Keratinocyte (primary cell): Measurements from ENCODE around the gene PCSK1N. TPM values are rescaled to one million over a fixed set of nuclear protein-coding genes. Genes with fewer than 3 reads are reported as not detected.
"Not testable (repeated sequence)": the region's sequence is repeated elsewhere in the genome, so short reads cannot be mapped to it uniquely, and the experiment has no call there.

Experiments used
- DNase-seq: peaks from one replicate; pipeline ENCODE4 v3.0.0-alpha.2; 2011; ENCODE audit warnings: low read depth, missing footprints, low spot score
- FAIRE-seq: peaks from 2 replicates; lab custom pipeline; 2011; peaks lifted over from hg19 to GRCh38; lab: Jason Lieb, UNC
- H2AFZ ChIP-seq: 2 replicates; pipeline ENCODE4 v1.6.0; 2012; ENCODE audit warnings: low read length, control low read depth, inconsistent platforms; ENCODE audit not compliant: control insufficient read depth
- H3K27ac ChIP-seq: 2 replicates; pipeline ENCODE4 v1.5.1; 2011; ENCODE audit warnings: low read length; ENCODE audit not compliant: control insufficient read depth, insufficient read depth
- H3K27me3 ChIP-seq: 3 replicates; pipeline ENCODE4 v1.6.0; 2011; ENCODE audit warnings: low read length; ENCODE audit not compliant: control insufficient read depth, insufficient read depth; ENCODE audit errors: extremely low read depth
- H3K36me3 ChIP-seq, 2 experiments: 2 replicates in 1 of 2; 3 replicates in 1 of 2; pipeline ENCODE4 v1.5.1; 2011; ENCODE audit warnings: low read length in 2 of 2, mild to moderate bottlenecking in 1 of 2; ENCODE audit not compliant: control insufficient read depth in 2 of 2, insufficient read depth in 2 of 2; ENCODE audit errors: extremely low read depth in 1 of 2
- H3K4me1 ChIP-seq: 3 replicates; pipeline ENCODE4 v1.5.1; 2011; ENCODE audit warnings: low read length; ENCODE audit not compliant: control insufficient read depth, insufficient read depth; ENCODE audit errors: extremely low read depth
- H3K4me2 ChIP-seq: 3 replicates; pipeline ENCODE4 v1.6.0; 2011; ENCODE audit warnings: low read depth, low read length; ENCODE audit not compliant: control insufficient read depth, insufficient read depth; ENCODE audit errors: extremely low read depth
- H3K4me3 ChIP-seq, 3 experiments: fragments of 200-600 bp in 1 of 3; sonication (generic) in 1 of 3; 2 replicates in 2 of 3; 3 replicates in 1 of 3; pipeline ENCODE4 v1.5.1; 2011 to 2016; ENCODE audit warnings: low read length in 3 of 3, mild to moderate bottlenecking in 3 of 3, control low read depth in 2 of 3, inconsistent platforms in 1 of 3, low read depth in 1 of 3, mixed read lengths in 1 of 3, mixed run types in 1 of 3, moderate library complexity in 1 of 3; ENCODE audit not compliant: control insufficient read depth in 2 of 3, insufficient read depth in 2 of 3; ENCODE audit errors: extremely low read depth in 1 of 3
- H3K79me2 ChIP-seq: 2 replicates; pipeline ENCODE4 v1.6.0; 2012; ENCODE audit warnings: low read length; ENCODE audit not compliant: control insufficient read depth, insufficient read depth
- H3K9ac ChIP-seq: 3 replicates; pipeline ENCODE4 v1.6.0; 2011; ENCODE audit warnings: low read length; ENCODE audit not compliant: control insufficient read depth, insufficient read depth; ENCODE audit errors: extremely low read depth
- H3K9me1 ChIP-seq: 3 replicates; pipeline ENCODE4 v1.6.0; 2011; ENCODE audit warnings: low read length; ENCODE audit not compliant: control insufficient read depth, insufficient read depth; ENCODE audit errors: extremely low read depth
- H3K9me3 ChIP-seq: 2 replicates; pipeline ENCODE4 v1.5.1; 2012; ENCODE audit warnings: low read depth, low read length; ENCODE audit not compliant: control insufficient read depth
- H4K20me1 ChIP-seq: 3 replicates; pipeline ENCODE4 v1.6.0; 2011; ENCODE audit warnings: low read length; ENCODE audit not compliant: control insufficient read depth, insufficient read depth; ENCODE audit errors: extremely low read depth
- EZH2 ChIP-seq: IDR thresholded peaks from one replicate; pipeline ENCODE4 v1.6.1; 2012; ENCODE audit warnings: inconsistent platforms, mild to moderate bottlenecking, low read length, moderate library complexity
- dilution Hi-C: fragments of 300-500 bp; cut with MboI; formaldehyde crosslinking; loops from one replicate; pipeline ENCODE4 v1.7.0; 2020; ENCODE audit warnings: low sequenced_read_pairs; ENCODE audit not compliant: extremely low pct_ligation_motif_present
- polyA plus RNA-seq, 5 experiments: library from polyadenylated mRNA; depleted of rRNA in 3 of 5; stranded (reverse) in 3 of 5; stranded (forward) in 1 of 5; unstranded in 1 of 5; fragments of >200 nt; gene quantifications; 1 replicate in 1 of 5; 2 replicates in 3 of 5; 3 replicates in 1 of 5; pipeline versions ENCODE4 v1.2.1 to v1.2.3, GENCODE V29; 2011 to 2012; ENCODE audit warnings: missing spikeins in 2 of 5, low read depth in 1 of 5, low replicate concordance in 1 of 5
- TF ChIP-seq, protein P1 (sequence below), 3 experiments: IDR thresholded peaks in 1 of 3; conservative IDR thresholded peaks in 1 of 3; optimal IDR thresholded peaks in 1 of 3; 2 replicates in 2 of 3; 3 replicates in 1 of 3; pipeline versions ENCODE3 to v1.5.1; 2011; ENCODE audit warnings: low read length in 3 of 3, mild to moderate bottlenecking in 3 of 3, moderate library complexity in 2 of 3, control low read depth in 1 of 3, inconsistent platforms in 1 of 3; ENCODE audit not compliant: insufficient read depth in 2 of 3; ENCODE audit errors: extremely low read depth in 1 of 3

PCSK1N gene
- polyA plus RNA-seq, 1 donor (not counting 4 experiments of a cell fraction or from before 2014, with no cell fraction given) = 0.54 TPM

DNA sequence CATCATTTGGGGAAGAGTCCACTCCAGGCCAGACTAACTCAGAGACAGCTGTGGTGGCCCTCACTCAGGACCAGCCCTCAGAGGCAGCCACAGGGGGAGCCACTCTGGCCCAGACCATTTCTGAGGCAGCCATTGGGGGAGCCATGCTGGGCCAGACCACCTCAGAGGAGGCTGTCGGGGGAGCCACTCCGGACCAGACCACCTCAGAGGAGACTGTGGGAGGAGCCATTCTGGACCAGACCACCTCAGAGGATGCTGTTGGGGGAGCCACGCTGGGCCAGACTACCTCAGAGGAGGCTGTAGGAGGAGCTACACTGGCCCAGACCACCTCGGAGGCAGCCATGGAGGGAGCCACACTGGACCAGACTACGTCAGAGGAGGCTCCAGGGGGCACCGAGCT, 12.4 kb downstream of the PCSK1N start:
- H3K9me3 ChIP-seq = no peaks in the 10 kb centered on the region
- no peak for TF ChIP-seq EZH2
- TF ChIP-seq, protein P1, sequence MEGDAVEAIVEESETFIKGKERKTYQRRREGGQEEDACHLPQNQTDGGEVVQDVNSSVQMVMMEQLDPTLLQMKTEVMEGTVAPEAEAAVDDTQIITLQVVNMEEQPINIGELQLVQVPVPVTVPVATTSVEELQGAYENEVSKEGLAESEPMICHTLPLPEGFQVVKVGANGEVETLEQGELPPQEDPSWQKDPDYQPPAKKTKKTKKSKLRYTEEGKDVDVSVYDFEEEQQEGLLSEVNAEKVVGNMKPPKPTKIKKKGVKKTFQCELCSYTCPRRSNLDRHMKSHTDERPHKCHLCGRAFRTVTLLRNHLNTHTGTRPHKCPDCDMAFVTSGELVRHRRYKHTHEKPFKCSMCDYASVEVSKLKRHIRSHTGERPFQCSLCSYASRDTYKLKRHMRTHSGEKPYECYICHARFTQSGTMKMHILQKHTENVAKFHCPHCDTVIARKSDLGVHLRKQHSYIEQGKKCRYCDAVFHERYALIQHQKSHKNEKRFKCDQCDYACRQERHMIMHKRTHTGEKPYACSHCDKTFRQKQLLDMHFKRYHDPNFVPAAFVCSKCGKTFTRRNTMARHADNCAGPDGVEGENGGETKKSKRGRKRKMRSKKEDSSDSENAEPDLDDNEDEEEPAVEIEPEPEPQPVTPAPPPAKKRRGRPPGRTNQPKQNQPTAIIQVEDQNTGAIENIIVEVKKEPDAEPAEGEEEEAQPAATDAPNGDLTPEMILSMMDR (optimal IDR thresholded peaks at IDR 0.05 in 1 of 3, IDR thresholded peaks at IDR 0.05 in 1 of 3, conservative IDR thresholded peaks at IDR 0.05 in 1 of 3; ENCODE audit: extremely low read depth in 1 of 3, insufficient read depth in 2 of 3, low read length in 3 of 3) = no peak
- dilution Hi-C loops = no loop called here
- no peak overlapping the region for H3K27ac ChIP-seq
- H2AFZ ChIP-seq = no peak overlapping the region
- no peaks in the 10 kb centered on the region for H3K36me3 ChIP-seq
- FAIRE-seq (no peak), DNase-seq (no peak)
- H3K27me3 ChIP-seq = no peaks in the 10 kb centered on the region
- no peaks in the 10 kb centered on the region for H3K4me1 ChIP-seq
- no peak overlapping the region for H3K4me2 ChIP-seq
- no peak overlapping the region for H3K4me3 ChIP-seq
- H3K9me1 ChIP-seq = no peaks in the 10 kb centered on the region
- H3K9ac ChIP-seq = no peak overlapping the region
- no peaks in the 10 kb centered on the region for H4K20me1 ChIP-seq
- H3K79me2 ChIP-seq = no peaks in the 10 kb centered on the region

DNA sequence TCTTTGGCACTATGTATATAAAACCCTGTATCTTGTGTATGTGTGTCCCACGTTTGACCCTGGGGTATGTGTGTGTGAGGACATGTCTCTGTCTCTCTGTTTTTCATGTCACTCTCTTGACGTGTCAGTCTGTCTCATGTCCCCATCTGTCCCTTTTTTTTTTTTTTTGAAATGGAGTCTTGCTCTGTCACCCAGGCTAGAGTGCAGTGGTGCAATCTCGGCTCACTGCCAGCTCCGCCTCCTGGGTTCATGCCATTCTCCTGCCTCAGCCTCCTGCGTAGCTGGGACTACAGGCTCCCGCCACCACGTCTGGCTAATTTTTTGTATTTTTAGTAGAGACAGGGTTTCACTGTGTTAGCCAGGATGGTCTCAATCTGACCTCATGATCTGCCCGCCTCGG, 16.0 kb downstream of the PCSK1N start:
- H3K4me3 ChIP-seq, H3K4me2 ChIP-seq, H3K27ac ChIP-seq, H2AFZ ChIP-seq, H3K36me3 ChIP-seq, DNase-seq, H3K4me1 ChIP-seq, H3K9ac ChIP-seq, H3K9me1 ChIP-seq, dilution Hi-C loops, H3K9me3 ChIP-seq, H4K20me1 ChIP-seq, H3K27me3 ChIP-seq, H3K79me2 ChIP-seq, FAIRE-seq: not testable (repeated sequence)

DNA sequence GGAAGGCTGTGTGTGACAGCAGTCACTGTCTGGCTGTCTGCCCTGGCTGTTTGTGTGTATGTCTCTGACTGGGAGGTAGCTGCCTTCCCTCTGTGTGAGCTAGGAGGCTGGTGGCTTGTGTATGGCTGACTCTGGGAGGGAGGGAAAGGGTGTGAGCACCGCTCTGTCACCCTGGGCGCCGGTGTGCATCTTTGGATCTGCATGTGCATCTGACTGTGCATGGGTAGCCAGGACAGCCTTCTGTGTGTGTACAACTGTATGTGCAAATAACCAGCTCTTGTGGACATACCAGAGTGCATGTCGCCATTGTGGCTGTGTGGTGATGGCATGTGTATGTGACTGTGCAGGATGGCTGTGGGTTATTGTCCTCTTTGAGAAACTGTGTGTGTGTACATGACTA, 16.5 kb downstream of the PCSK1N start:
- Histone ChIP-seq H3K9ac (no peak overlapping the region), H3K4me1 (no peaks in the 10 kb centered on the region), H3K36me3 (peaks cover 0 to 5% of the 10 kb centered on the region in 2 experiments), H3K9me1 (no peaks in the 10 kb centered on the region), H2AFZ (no peak overlapping the region), H3K4me3 (no peak overlapping the region), H3K27ac (no peak overlapping the region), H3K4me2 (no peak overlapping the region), H3K79me2 (no peaks in the 10 kb centered on the region), H3K9me3 (no peaks in the 10 kb centered on the region), H3K27me3 (no peaks in the 10 kb centered on the region), H4K20me1 (no peaks in the 10 kb centered on the region)
- DNase-seq = no peak
- TF ChIP-seq, protein P1 (optimal IDR thresholded peaks at IDR 0.05 in 1 of 3, IDR thresholded peaks at IDR 0.05 in 1 of 3, conservative IDR thresholded peaks at IDR 0.05 in 1 of 3; ENCODE audit: extremely low read depth in 1 of 3, insufficient read depth in 2 of 3, low read length in 3 of 3) = no peak
- no peak for TF ChIP-seq EZH2
- dilution Hi-C loops = no loop called here
- no peak for FAIRE-seq
